Keratinocyte (primary cell): ENCODE data around the gene SULT1C4. TPM values are rescaled to one million over a fixed set of nuclear protein-coding genes. Genes with fewer than 3 reads are reported as not detected.

Source experiments
- DNase-seq: peaks from one replicate; pipeline ENCODE4 v3.0.0-alpha.2; 2011; ENCODE audit warnings: low read depth, missing footprints, low spot score
- FAIRE-seq: peaks from 2 replicates; lab custom pipeline; 2011; peaks lifted over from hg19 to GRCh38; lab: Jason Lieb, UNC
- H2AFZ ChIP-seq: 2 replicates; pipeline ENCODE4 v1.6.0; 2012; ENCODE audit warnings: low read length, control low read depth, inconsistent platforms; ENCODE audit not compliant: control insufficient read depth
- H3K27ac ChIP-seq: 2 replicates; pipeline ENCODE4 v1.5.1; 2011; ENCODE audit warnings: low read length; ENCODE audit not compliant: control insufficient read depth, insufficient read depth
- H3K27me3 ChIP-seq: 3 replicates; pipeline ENCODE4 v1.6.0; 2011; ENCODE audit warnings: low read length; ENCODE audit not compliant: control insufficient read depth, insufficient read depth; ENCODE audit errors: extremely low read depth
- H3K36me3 ChIP-seq, 2 experiments: 2 replicates in 1 of 2; 3 replicates in 1 of 2; pipeline ENCODE4 v1.5.1; 2011; ENCODE audit warnings: low read length in 2 of 2, mild to moderate bottlenecking in 1 of 2; ENCODE audit not compliant: control insufficient read depth in 2 of 2, insufficient read depth in 2 of 2; ENCODE audit errors: extremely low read depth in 1 of 2
- H3K4me1 ChIP-seq: 3 replicates; pipeline ENCODE4 v1.5.1; 2011; ENCODE audit warnings: low read length; ENCODE audit not compliant: control insufficient read depth, insufficient read depth; ENCODE audit errors: extremely low read depth
- H3K4me2 ChIP-seq: 3 replicates; pipeline ENCODE4 v1.6.0; 2011; ENCODE audit warnings: low read depth, low read length; ENCODE audit not compliant: control insufficient read depth, insufficient read depth; ENCODE audit errors: extremely low read depth
- H3K4me3 ChIP-seq, 3 experiments: fragments of 200-600 bp in 1 of 3; sonication (generic) in 1 of 3; 2 replicates in 2 of 3; 3 replicates in 1 of 3; pipeline ENCODE4 v1.5.1; 2011 to 2016; ENCODE audit warnings: low read length in 3 of 3, mild to moderate bottlenecking in 3 of 3, control low read depth in 2 of 3, inconsistent platforms in 1 of 3, low read depth in 1 of 3, mixed read lengths in 1 of 3, mixed run types in 1 of 3, moderate library complexity in 1 of 3; ENCODE audit not compliant: control insufficient read depth in 2 of 3, insufficient read depth in 2 of 3; ENCODE audit errors: extremely low read depth in 1 of 3
- H3K79me2 ChIP-seq: 2 replicates; pipeline ENCODE4 v1.6.0; 2012; ENCODE audit warnings: low read length; ENCODE audit not compliant: control insufficient read depth, insufficient read depth
- H3K9ac ChIP-seq: 3 replicates; pipeline ENCODE4 v1.6.0; 2011; ENCODE audit warnings: low read length; ENCODE audit not compliant: control insufficient read depth, insufficient read depth; ENCODE audit errors: extremely low read depth
- H3K9me1 ChIP-seq: 3 replicates; pipeline ENCODE4 v1.6.0; 2011; ENCODE audit warnings: low read length; ENCODE audit not compliant: control insufficient read depth, insufficient read depth; ENCODE audit errors: extremely low read depth
- H3K9me3 ChIP-seq: 2 replicates; pipeline ENCODE4 v1.5.1; 2012; ENCODE audit warnings: low read depth, low read length; ENCODE audit not compliant: control insufficient read depth
- H4K20me1 ChIP-seq: 3 replicates; pipeline ENCODE4 v1.6.0; 2011; ENCODE audit warnings: low read length; ENCODE audit not compliant: control insufficient read depth, insufficient read depth; ENCODE audit errors: extremely low read depth
- EZH2 ChIP-seq: IDR thresholded peaks from one replicate; pipeline ENCODE4 v1.6.1; 2012; ENCODE audit warnings: inconsistent platforms, mild to moderate bottlenecking, low read length, moderate library complexity
- dilution Hi-C: fragments of 300-500 bp; cut with MboI; formaldehyde crosslinking; loops from one replicate; pipeline ENCODE4 v1.7.0; 2020; ENCODE audit warnings: low sequenced_read_pairs; ENCODE audit not compliant: extremely low pct_ligation_motif_present
- polyA plus RNA-seq, 5 experiments: library from polyadenylated mRNA; depleted of rRNA in 3 of 5; stranded (reverse) in 3 of 5; stranded (forward) in 1 of 5; unstranded in 1 of 5; fragments of >200 nt; gene quantifications; 1 replicate in 1 of 5; 2 replicates in 3 of 5; 3 replicates in 1 of 5; pipeline versions ENCODE4 v1.2.1 to v1.2.3, GENCODE V29; 2011 to 2012; ENCODE audit warnings: missing spikeins in 2 of 5, low read depth in 1 of 5, low replicate concordance in 1 of 5
- TF ChIP-seq, protein P1 (sequence below), 3 experiments: IDR thresholded peaks in 1 of 3; conservative IDR thresholded peaks in 1 of 3; optimal IDR thresholded peaks in 1 of 3; 2 replicates in 2 of 3; 3 replicates in 1 of 3; pipeline versions ENCODE3 to v1.5.1; 2011; ENCODE audit warnings: low read length in 3 of 3, mild to moderate bottlenecking in 3 of 3, moderate library complexity in 2 of 3, control low read depth in 1 of 3, inconsistent platforms in 1 of 3; ENCODE audit not compliant: insufficient read depth in 2 of 3; ENCODE audit errors: extremely low read depth in 1 of 3

SULT1C4 gene
- polyA plus RNA-seq, 1 donor (not counting 4 experiments of a cell fraction or from before 2014, with no cell fraction given) = not detected

DNA sequence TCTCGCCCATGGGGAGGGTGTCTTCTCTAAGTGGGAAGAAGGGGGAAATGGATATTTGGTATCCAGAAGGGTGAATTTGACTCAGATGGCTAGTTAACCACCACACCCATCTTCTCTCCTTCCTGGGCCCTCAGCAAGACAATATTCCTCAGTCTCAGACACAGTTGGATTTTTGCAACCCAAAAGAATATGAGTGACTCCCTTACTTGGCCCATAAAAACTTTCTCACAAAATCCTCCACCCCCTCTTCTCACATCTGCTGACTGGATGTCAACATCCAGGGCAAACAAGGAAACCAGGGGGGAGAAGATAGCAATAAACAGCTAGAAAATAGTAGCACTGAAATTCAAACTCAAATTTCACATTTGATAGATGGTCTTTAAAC, 35.9 kb downstream of the SULT1C4 start:
- dilution Hi-C loops = no loop called here
- Histone ChIP-seq H3K4me1 (peaks cover 24% of the 10 kb centered on the region), H3K9ac (no peak overlapping the region), H3K79me2 (no peaks in the 10 kb centered on the region), H3K36me3 (no peaks in the 10 kb centered on the region), H3K4me2 (peak overlapping the region; percentile 61), H3K9me1 (no peaks in the 10 kb centered on the region), H3K27ac (peak overlapping the region; percentile 65), H3K27me3 (no peaks in the 10 kb centered on the region), H4K20me1 (no peaks in the 10 kb centered on the region), H3K4me3 (peak overlapping the region in 1 of 3 experiments; percentile 29), H3K9me3 (no peaks in the 10 kb centered on the region), H2AFZ (no peak overlapping the region)
- TF ChIP-seq, protein P1, sequence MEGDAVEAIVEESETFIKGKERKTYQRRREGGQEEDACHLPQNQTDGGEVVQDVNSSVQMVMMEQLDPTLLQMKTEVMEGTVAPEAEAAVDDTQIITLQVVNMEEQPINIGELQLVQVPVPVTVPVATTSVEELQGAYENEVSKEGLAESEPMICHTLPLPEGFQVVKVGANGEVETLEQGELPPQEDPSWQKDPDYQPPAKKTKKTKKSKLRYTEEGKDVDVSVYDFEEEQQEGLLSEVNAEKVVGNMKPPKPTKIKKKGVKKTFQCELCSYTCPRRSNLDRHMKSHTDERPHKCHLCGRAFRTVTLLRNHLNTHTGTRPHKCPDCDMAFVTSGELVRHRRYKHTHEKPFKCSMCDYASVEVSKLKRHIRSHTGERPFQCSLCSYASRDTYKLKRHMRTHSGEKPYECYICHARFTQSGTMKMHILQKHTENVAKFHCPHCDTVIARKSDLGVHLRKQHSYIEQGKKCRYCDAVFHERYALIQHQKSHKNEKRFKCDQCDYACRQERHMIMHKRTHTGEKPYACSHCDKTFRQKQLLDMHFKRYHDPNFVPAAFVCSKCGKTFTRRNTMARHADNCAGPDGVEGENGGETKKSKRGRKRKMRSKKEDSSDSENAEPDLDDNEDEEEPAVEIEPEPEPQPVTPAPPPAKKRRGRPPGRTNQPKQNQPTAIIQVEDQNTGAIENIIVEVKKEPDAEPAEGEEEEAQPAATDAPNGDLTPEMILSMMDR (optimal IDR thresholded peaks at IDR 0.05 in 1 of 3, IDR thresholded peaks at IDR 0.05 in 1 of 3, conservative IDR thresholded peaks at IDR 0.05 in 1 of 3; ENCODE audit: extremely low read depth in 1 of 3, insufficient read depth in 2 of 3, low read length in 3 of 3) = no peak
- no peak for TF ChIP-seq EZH2
- DNase-seq (no peak), FAIRE-seq (no peak)

DNA sequence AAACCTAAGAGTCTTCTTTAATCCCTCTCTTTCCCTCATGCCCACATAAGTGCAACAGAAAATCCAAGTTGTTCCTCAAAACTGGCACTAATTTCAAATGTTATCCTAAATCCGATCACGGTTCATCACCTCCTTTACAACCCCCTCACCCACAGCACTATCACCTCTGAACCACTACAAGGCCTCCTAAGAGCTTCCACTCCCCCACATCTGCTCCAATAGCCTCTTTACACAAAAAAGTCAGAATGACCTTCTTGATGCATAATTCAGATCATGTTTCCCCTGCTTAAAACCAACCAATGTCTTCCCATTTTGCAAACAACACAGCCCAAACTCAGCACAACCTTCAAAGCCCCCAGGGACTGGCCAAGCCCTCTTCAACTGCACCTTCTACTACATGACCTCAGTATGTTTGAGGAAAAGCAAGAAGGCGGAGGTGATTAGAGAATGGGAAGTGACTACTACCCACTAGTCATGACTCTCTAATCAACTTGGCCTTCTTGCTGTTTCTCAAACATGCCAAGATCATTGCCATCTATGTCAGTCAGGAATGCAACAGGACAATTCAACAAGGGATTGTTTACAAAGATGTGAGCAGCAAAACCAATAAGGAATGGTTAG, 36.6 kb downstream of the SULT1C4 start:
- Histone ChIP-seq H3K27me3 (no peaks in the 10 kb centered on the region), H3K9me3 (no peaks in the 10 kb centered on the region), H3K9ac (no peak overlapping the region), H3K4me2 (no peak overlapping the region), H3K4me3 (no peak overlapping the region), H2AFZ (no peak overlapping the region), H3K4me1 (peaks cover 24% of the 10 kb centered on the region), H3K27ac (no peak overlapping the region), H3K9me1 (no peaks in the 10 kb centered on the region), H3K79me2 (no peaks in the 10 kb centered on the region), H4K20me1 (no peaks in the 10 kb centered on the region), H3K36me3 (no peaks in the 10 kb centered on the region)
- dilution Hi-C loops = no loop called here
- peak; percentile 65 for FAIRE-seq
- TF ChIP-seq, protein P1 (optimal IDR thresholded peaks at IDR 0.05 in 1 of 3, IDR thresholded peaks at IDR 0.05 in 1 of 3, conservative IDR thresholded peaks at IDR 0.05 in 1 of 3; ENCODE audit: extremely low read depth in 1 of 3, insufficient read depth in 2 of 3, low read length in 3 of 3) = no peak
- TF ChIP-seq EZH2 = no peak
- no peak for DNase-seq
